Thyroid gland (tissue), 4 donors: ENCODE data around the gene NME3. TPM values are rescaled to one million over a fixed set of nuclear protein-coding genes. Genes with fewer than 3 reads are reported as not detected.
"Not testable (repeated sequence)": the region's sequence is repeated elsewhere in the genome, so short reads cannot be mapped to it uniquely, and the experiment has no call there.

Source experiments
- DNase-seq, 2 donors: peaks; one replicate each; pipeline ENCODE4 v3.0.0-alpha.2; 2019
- H3K27ac ChIP-seq, 3 donors: fragments of 200-600 bp; sonication (generic); 1 replicate in 2 of 3; 2 replicates in 1 of 3; pipeline ENCODE4 v1.5.1; 2016 to 2019; ENCODE audit warnings: mild to moderate bottlenecking in 1 of 3, moderate library complexity in 1 of 3
- H3K27me3 ChIP-seq: fragments of 200-600 bp; sonication (generic); one replicate; pipeline ENCODE4 v1.5.1; 2019
- H3K36me3 ChIP-seq, 2 donors: fragments of 200-600 bp; sonication (generic); one replicate each; pipeline ENCODE4 v1.5.1; 2016 to 2019
- H3K4me1 ChIP-seq, 2 donors: fragments of 200-600 bp; sonication (generic); one replicate each; pipeline ENCODE4 v1.5.1; 2017 to 2019
- H3K4me3 ChIP-seq, 3 donors: fragments of 200-600 bp; sonication (generic); replicated peaks in 1 of 3; 1 replicate in 2 of 3; 2 replicates in 1 of 3; pipeline ENCODE4 v1.5.1; 2016; ENCODE audit warnings: mild to moderate bottlenecking in 1 of 3
- H3K9me3 ChIP-seq: fragments of 200-600 bp; sonication (generic); one replicate; pipeline ENCODE4 v1.5.1; 2017
- POLR2A ChIP-seq, 2 donors: fragments of 450-650 bp; IDR thresholded peaks; one replicate each; pipeline ENCODE4 v1.6.1; 2017; ENCODE audit warnings: antibody characterized with exemption in 2 of 2, mild to moderate bottlenecking in 2 of 2, moderate library complexity in 1 of 2
- WGBS, 2 donors: methylation state at CpG; one replicate each; pipeline ENCODE4 v1.1.5; 2017; 5-methylcytosine and 5-hydroxymethylcytosine counted together
- intact Hi-C: fragments of 100-400 bp; cut with DNase I; formaldehyde crosslinking; loops from one replicate; pipeline ENCODE4 v1.15.1; 2023
- total RNA-seq, 4 donors: library from RNA; depleted of rRNA; stranded (reverse); fragments of >200 nt; gene quantifications; one replicate each; pipeline ENCODE4 v1.2.3, GENCODE V29; 2016
- TF ChIP-seq, protein P1 (sequence below), 6 experiments: fragments of 200-600 bp in 3 of 6; fragments of 450-650 bp in 3 of 6; sonication (generic) in 3 of 6; IDR thresholded peaks; one replicate each; pipeline ENCODE4 v1.5.1; 2016 to 2019; ENCODE audit warnings: antibody characterized with exemption in 6 of 6, mild to moderate bottlenecking in 2 of 6, inconsistent platforms in 1 of 6, moderate library complexity in 1 of 6

The NME3 gene
- total RNA-seq, 4 donors from 2014 or later = 43.7 to 173 (median 103) TPM

DNA sequence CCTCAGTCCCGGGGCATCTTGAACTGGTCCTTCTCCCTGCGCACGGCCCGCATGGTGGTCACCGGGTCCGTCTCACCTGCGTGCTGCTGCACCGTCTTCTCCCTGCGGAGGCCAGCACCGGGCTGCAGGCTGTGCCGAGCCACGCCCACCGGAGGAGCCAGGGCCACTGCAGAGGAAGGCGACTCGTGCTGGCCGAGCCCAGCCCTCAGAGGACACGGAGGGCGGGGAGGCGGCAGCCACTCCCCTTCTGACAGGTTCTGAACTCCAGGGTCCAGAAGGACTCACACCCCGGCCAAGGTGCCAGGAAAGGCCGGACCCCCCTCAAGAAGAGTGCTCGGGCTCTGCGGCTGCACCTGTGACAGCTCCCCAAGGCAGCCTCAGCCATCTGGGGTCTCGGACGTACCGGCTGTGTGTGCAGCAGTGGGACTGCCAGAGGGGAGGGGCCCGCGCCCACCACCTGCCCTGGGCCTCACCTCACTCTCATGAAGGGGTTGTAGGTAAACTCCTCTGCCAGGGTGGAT, 38.0 kb upstream of the NME3 start:
- DNase-seq = no peak
- no peaks in the 10 kb centered on the region for H3K27me3 ChIP-seq
- H3K4me1 ChIP-seq = no peaks in the 10 kb centered on the region
- intact Hi-C loops = no loop called here
- H3K4me3 ChIP-seq = no peak overlapping the region
- WGBS, 2 donors = 79 to 88% methylated on average over 15 to 17 of the region's 28 CpGs
- H3K9me3 ChIP-seq = no peaks in the 10 kb centered on the region
- no peak for TF ChIP-seq POLR2A (IDR thresholded peaks at IDR 0.05)
- TF ChIP-seq, protein P1, sequence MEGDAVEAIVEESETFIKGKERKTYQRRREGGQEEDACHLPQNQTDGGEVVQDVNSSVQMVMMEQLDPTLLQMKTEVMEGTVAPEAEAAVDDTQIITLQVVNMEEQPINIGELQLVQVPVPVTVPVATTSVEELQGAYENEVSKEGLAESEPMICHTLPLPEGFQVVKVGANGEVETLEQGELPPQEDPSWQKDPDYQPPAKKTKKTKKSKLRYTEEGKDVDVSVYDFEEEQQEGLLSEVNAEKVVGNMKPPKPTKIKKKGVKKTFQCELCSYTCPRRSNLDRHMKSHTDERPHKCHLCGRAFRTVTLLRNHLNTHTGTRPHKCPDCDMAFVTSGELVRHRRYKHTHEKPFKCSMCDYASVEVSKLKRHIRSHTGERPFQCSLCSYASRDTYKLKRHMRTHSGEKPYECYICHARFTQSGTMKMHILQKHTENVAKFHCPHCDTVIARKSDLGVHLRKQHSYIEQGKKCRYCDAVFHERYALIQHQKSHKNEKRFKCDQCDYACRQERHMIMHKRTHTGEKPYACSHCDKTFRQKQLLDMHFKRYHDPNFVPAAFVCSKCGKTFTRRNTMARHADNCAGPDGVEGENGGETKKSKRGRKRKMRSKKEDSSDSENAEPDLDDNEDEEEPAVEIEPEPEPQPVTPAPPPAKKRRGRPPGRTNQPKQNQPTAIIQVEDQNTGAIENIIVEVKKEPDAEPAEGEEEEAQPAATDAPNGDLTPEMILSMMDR (IDR thresholded peaks at IDR 0.05) = no peak
- peaks cover 16 to 29% of the 10 kb centered on the region in 2 donors for H3K36me3 ChIP-seq
- no peak overlapping the region for H3K27ac ChIP-seq

DNA sequence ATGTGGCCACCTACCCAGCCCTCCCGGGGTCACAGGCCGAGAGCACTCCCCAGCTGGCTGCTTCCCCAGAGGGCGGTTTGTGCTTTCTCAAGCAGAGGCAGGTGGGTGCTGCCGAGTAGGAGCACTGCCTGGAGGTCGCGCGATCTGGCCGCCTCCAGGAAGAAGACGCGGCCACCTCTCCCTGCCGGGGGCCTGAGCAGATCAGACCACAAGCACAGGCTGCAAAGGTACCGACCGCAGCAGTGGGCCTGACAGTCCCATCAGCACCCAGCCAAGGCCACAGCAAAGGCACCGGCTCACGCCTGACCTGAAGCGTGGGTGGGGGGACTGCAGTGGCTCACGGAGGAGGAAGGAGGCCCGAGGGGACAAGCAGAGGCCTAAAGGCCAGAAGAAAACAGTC, 37.3 kb upstream of the NME3 start:
- intact Hi-C loops = no loop called here
- H3K9me3 ChIP-seq = no peaks in the 10 kb centered on the region
- no peak overlapping the region for H3K4me3 ChIP-seq
- DNase-seq = no peak
- TF ChIP-seq POLR2A (IDR thresholded peaks at IDR 0.05) = no peak
- TF ChIP-seq, protein P1 (IDR thresholded peaks at IDR 0.05) = no peak
- no peaks in the 10 kb centered on the region for H3K4me1 ChIP-seq
- H3K36me3 ChIP-seq = peaks cover 16 to 29% of the 10 kb centered on the region in 2 donors
- H3K27ac ChIP-seq = no peak overlapping the region
- H3K27me3 ChIP-seq = no peaks in the 10 kb centered on the region
- 82 to 87% methylated on average over 10 to 18 of the region's 18 CpGs for WGBS, 2 donors

DNA sequence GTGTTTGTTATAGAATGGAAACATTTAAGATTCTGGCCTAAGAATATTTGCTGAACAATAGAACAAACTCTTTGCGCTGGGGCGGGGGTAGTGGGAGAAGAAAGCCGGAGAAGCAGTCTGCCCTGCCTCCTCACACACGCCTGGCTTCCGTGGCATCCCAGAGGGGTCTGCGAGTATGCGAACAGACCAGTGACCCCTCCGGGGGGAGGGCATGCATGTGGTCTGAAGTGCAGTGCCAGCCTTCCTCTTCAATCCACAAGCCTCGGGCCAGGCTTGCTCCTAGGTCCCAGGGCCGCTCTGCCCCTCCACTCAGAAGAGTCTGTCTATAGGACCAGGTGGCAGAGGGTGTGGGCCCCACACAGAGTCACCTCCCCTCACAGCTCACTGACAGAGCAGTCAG, 36.3 kb upstream of the NME3 start:
- TF ChIP-seq POLR2A (IDR thresholded peaks at IDR 0.05) = no peak
- TF ChIP-seq, protein P1 (IDR thresholded peaks at IDR 0.05) = no peak
- H3K4me1 ChIP-seq = no peaks in the 10 kb centered on the region
- H3K9me3 ChIP-seq = no peaks in the 10 kb centered on the region
- intact Hi-C loops = no loop called here
- H3K27me3 ChIP-seq = no peaks in the 10 kb centered on the region
- WGBS, 2 donors = 86 to 91% methylated on average over 10 of the region's 10 CpGs
- H3K36me3 ChIP-seq = peaks cover 16 to 29% of the 10 kb centered on the region in 2 donors
- H3K4me3 ChIP-seq = no peak overlapping the region
- DNase-seq = no peak
- no peak overlapping the region for H3K27ac ChIP-seq

DNA sequence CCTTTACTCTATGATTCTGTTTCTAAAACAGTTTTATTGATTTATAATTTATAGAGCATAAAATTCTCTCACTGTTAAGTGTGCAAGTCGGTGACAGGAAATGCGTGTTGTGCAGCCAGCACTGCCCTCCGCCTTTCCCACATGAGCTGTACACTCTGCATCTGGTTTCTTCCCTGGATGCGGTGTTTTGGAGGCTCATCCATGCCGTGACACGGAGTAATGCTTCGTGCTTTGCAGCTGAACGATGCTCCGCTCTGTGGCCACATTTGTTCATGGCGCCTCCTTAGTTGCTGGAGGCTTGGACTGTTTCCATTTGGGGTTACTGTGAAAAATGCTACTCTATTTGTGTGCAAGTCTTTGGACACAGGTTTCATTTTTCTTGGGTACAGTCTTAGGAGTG, 29.4 kb upstream of the NME3 start:
- 88% methylated on average over 10 of the region's 10 CpGs for WGBS, 2 donors
- DNase-seq = no peak
- no peaks in the 10 kb centered on the region for H3K36me3 ChIP-seq
- no peaks in the 10 kb centered on the region for H3K4me1 ChIP-seq
- H3K27me3 ChIP-seq = no peaks in the 10 kb centered on the region
- intact Hi-C loops = no loop called here
- TF ChIP-seq, protein P1 (IDR thresholded peaks at IDR 0.05) = no peak
- TF ChIP-seq POLR2A (IDR thresholded peaks at IDR 0.05) = no peak
- no peaks in the 10 kb centered on the region for H3K9me3 ChIP-seq
- H3K4me3 ChIP-seq = no peak overlapping the region
- no peak overlapping the region for H3K27ac ChIP-seq

DNA sequence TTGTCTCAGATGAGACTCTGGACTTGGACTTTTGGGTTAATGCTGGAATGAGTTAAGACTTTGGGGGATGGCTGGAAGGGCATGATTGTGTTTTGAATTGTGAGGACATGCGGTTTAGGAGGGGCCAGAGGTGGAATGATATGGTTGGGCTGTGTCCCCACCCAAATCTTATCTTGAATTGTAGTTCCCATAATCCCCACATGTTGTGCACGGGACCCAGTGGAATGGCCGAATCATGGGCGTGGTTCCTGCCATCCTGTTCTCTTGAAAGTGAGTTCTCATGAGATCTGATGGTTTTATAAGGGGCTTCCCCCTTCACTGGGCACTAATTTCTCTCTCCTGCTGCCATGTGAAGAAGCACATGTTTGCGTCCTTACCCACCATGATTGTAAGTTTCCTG, 27.9 kb upstream of the NME3 start:
- H3K4me3 ChIP-seq, H3K36me3 ChIP-seq, intact Hi-C loops, DNase-seq, H3K4me1 ChIP-seq, H3K27ac ChIP-seq, H3K27me3 ChIP-seq, H3K9me3 ChIP-seq: not testable (repeated sequence)
- WGBS, 2 donors = 77 to 81% methylated on average over 5 of the region's 5 CpGs
